ENCODE measurements around the gene MAMDC4.

The MAMDC4 gene

GRCh38 chr9:136849960-136850865 is 1.9 kb upstream of the MAMDC4 start:
- peak in 1 of 14 donors; percentile 51 for DNase-seq

DNA sequence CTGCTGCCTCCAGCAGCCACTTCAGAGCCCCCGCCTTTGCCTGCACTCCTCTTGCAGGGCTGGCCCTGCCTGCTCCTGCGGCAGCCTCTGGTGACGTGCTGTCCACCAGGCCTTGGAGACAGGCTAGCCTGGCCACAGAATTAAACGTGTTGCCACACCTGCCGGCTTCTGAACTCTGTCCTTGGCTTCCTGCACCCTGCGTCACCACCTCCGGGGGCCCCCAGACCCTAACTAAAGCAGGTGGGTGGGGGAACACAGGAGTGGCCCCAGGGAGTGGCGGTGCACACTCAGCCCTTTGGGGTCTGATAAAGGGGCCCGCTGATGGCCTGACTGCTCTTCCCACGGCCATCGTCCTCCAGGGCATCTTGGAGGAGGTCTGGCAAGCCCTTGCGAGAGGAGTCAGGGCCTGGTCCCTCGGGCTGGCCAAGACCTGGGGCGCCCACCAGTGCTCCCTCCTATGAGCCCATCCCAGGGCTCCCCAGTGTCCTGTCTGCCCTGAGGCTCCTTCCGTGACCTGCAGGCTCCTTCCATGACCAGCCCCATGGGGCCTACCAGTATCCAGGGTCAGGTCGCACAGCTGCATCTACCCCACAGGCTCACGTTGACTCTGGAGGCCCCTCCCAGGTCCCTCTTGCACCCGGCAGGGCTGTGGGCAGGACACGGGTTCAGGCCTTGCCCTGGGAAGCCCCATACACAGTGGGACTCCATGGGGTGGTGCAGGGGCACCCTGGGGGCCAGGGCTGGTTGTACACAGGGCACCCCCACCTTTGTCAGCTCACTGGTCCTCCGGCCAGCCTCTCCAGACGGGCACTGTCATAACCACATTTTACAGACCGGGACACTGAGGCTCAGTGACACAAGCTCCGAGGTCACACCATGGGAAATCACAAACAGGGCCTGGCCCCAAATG is 1.0 kb upstream of the MAMDC4 start:
- DNase-seq = no peak

DNA sequence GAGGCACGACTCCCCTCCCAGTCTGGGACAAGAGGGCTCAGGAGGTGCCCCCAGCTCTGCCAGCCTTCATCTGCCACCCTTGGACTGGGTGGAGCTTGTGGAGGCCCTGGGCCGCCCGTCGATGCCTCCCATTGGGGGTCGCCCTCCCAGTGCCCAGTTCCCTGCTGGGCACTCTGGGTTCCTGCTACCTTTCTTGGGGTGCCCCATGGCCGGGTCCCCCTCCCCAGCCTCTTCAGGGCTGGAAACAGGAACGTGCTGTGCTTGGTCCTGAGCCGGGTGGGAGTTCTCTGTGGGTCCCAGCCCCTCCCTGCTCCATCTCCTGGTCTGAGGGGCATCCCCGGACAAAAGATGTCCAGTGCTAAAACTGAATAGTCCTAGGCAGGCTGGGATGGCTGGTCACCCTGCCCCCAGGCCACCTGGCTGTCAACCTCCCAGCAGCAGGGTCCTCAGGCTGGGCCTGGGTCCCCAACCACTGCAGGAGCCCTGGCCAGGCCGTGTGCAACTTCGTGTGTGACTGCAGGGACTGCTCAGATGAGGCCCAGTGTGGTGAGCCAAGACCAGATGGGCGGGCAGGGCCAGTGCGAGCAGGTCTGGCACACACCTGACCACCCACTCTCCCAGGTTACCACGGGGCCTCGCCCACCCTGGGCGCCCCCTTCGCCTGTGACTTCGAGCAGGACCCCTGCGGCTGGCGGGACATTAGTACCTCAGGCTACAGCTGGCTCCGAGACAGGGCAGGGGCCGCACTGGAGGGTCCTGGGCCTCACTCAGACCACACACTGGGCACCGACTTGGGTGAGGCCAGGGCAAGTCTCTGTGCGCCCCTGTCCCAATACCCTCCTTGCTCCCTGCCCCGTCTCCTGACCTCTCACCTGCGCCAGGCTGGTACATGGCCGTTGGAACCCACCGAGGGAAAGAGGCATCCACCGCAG is 784 bp downstream of the MAMDC4 start:
- DNase-seq = no peak

- no peak for DNase-seq
Measured at GRCh38 chr9:136853596-136854112, 1.5 kb downstream of the MAMDC4 start.

GRCh38 chr9:136854113-136854841 is 2.1 kb downstream of the MAMDC4 start:
- DNase-seq = no peak

- DNase-seq = no peak
Measured at GRCh38 chr9:136854842-136855460, 2.8 kb downstream of the MAMDC4 start.

GRCh38 chr9:136855461-136856078 is 3.4 kb downstream of the MAMDC4 start:
- DNase-seq = no peak

DNA sequence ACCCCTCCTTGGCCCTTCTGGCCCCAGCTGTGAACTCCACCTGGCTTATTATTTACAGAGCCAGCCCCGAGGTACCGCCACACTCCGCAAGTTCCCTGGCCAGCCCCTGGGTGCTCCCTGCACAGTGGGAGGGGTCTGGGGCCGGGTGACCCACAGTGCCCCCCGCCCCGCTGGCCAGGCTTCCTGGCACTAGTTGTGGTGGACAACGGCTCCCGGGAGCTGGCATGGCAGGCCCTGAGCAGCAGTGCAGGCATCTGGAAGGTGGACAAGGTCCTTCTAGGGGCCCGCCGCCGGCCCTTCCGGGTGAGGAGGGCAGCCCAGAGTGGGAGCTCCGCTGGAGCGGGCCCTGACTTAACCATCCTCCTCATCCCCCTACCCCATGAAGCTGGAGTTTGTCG is 3.9 kb downstream of the MAMDC4 start:
- no peak for DNase-seq

DNA sequence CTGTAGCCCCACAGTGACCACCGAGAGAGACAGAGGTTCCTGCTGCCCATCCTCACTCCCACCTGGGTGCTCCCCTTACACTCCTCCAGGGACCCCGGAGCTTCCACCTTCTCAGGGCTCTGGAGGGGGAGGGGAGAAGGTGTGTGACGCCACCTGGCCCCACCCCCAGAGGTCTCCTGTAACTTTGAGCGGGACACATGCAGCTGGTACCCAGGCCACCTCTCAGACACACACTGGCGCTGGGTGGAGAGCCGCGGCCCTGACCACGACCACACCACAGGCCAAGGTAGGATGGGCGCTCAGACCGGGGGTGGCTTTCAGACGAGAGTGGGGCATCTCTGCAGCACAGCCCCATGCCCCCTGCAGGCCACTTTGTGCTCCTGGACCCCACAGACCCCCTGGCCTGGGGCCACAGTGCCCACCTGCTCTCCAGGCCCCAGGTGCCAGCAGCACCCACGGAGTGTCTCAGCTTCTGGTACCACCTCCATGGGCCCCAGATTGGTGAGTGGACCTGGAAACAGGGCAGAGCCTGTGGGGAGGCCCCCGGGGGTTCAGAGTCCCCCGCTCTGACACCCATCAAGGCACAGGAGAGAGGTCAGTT is 4.5 kb downstream of the MAMDC4 start:
- DNase-seq = no peak

DNA sequence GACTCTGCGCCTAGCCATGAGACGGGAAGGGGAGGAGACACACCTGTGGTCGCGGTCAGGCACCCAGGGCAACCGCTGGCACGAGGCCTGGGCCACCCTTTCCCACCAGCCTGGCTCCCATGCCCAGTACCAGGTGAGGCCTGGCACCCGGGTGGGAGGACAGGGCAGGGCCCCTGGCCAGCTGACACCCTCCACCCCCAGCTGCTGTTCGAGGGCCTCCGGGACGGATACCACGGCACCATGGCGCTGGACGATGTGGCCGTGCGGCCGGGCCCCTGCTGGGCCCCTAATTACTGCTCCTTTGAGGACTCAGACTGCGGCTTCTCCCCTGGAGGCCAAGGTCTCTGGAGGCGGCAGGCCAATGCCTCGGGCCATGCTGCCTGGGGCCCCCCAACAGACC is 5.0 kb downstream of the MAMDC4 start:
- DNase-seq = no peak

GRCh38 chr9:136857581-136858412 is 5.7 kb downstream of the MAMDC4 start:
- DNase-seq = no peak

- no peak for DNase-seq
Measured at GRCh38 chr9:136858452-136858843, 6.3 kb downstream of the MAMDC4 start.

DNA sequence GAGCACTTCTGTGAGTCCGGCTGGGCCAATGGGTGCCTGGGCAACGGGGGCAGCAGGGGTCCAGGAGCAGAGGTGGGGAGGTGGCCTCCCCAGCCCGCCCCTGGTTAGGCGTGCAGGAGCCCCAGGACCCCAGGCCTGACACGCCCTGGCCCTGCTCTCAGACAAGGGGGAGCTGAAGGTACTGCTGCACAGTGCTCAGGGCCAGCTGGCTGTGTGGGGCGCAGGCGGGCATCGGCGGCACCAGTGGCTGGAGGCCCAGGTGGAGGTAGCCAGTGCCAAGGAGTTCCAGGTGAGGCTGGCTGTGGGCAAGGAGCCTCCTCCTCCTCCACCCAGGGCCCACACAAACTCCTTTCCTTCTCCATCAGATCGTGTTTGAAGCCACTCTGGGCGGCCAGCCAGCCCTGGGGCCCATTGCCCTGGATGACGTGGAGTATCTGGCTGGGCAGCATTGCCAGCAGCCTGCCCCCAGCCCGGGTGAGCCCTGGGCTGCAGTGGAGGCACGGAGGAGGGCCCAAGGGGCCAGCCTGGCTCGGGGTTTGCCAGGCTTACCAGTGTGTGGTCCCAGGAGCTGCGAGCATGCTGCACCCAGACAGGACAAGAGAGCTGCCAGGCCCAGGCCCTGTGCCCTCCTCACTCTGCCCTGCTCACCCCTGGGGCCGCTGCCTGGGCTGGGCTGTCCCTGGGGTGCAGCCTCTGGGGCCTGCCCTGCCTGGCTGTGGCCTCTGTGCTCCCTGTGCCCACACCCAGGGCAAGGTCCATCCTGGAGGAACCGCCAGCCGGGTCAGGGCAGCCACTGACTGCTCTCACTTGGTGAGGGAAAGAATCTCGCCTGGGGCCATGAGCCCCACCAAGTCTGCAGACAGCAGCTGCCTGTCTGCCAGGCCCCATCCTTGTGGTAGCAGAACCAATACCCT is 7.0 kb downstream of the MAMDC4 start:
- peak in 11 of 14 donors; percentile 6 to 75 (median 46) for DNase-seq

DNA sequence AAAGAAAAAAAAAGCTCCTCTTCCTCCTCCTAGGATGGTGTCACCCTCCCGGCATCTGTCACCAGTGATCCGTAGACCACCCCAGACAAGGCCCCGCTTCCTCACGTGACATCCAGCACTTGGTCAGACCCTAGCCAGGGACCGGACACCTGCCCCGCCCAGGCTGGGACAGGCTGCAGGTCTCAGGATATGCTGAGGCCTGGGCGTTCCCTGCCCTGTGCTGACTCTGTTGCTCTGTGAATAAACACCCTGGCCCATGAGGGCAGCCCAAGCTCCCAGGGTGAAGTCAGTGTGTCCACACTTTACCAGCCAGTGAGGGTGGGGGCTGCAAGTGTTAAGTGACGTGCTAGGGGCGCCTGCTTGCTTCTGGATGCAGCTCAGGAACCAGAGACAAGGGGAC is 8.4 kb downstream of the MAMDC4 start:
- no peak for DNase-seq

DNA sequence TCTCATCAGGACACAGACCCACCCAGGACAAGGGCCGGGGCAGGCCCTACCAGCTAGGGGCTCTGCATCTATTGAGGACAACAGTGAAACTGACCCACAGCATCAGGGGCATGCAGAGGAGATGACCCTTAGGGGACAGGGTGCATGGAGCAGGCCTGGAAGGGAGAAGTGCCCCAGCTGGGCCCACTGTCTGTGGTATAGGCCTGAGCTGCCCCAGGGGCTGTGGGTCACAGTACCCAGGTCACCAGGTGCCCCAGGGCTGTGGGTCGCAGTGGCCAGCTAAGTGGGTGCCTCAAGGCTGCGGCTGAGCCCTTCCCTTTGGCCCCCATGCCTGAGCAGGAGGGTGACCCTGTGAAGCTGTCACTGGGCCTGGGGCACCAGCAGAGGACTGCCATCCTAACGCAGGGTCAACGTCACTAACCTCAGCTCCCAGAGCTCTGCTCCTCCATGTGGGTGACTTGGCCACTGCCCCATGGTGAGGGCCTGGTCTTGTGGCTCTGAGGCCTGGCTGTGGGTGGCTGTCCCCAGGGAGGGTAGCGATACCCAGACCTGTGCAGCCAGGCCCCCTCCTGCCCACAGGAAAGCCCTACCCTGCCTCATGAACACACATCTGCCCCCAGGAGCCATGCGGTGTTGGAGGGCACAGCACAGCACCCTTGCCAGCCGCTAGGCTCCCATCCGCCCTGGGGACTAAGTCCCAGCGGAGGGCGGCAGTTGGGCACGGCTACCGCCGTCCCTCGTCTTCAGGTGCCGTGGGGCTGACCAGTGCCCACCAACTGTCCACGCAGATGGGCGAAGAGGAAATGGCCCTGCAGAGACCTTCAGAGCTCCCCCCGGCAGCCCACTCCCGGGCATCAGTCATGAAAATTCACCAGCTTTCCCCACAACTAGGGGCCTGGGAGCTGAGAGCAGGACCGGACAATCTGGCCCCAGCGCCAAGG is 9.1 kb downstream of the MAMDC4 start:
- DNase-seq = no peak

DNA sequence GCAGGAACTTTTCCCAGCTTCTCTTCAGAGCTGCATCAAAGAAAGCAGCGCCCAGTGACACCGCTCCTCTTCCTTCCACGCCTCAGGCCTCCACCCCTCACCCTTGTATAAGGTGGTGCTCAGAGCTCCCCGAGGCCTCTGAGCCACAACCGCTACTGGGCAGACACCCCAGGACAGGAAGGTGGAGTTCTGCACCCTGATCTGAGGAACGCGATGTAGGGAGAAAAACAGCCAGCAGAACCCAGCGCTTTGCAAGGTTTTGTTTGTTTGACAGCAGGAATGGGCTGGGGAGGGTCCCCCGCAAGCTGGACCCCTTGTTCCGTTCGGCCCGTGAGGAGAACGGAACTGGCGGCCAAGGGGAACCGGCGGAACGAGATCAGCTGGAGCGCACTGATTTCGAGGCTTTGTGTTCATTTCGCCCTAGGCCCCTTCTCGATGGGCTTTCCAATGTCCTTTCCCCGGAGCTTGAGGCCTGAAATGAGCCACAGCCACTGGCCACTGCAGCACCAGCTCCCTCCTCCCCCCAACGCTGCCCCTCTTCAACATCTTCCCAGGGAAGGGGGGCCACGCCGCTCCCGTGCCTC is 9.8 kb downstream of the MAMDC4 start:
- DNase-seq = no peak

All from C1 segment of cervical spinal cord (tissue), 14 donors.